ENCODE measurements around the gene IFT20.

IFT20 gene

GRCh38 chr17:28327709-28328108, 7.6 kb downstream of the IFT20 start:
- Histone ChIP-seq H3K4me3 (ENCODE audit: low read length, poor library complexity, severe bottlenecking) (no peak overlapping the region), H3K9me3 (ENCODE audit: insufficient read depth, low read depth, low read length) (no peaks in the 10 kb centered on the region), H3K79me2 (ENCODE audit: insufficient read depth, low read length) (peaks cover 40% of the 10 kb centered on the region), H3K27me3 (ENCODE audit: insufficient read depth, low read length, poor library complexity, severe bottlenecking) (no peaks in the 10 kb centered on the region), H3K36me3 (ENCODE audit: insufficient read depth, low read length) (peaks cover 42% of the 10 kb centered on the region; the same call in 1 of the 2 replicates), H2AFZ (ENCODE audit: low read length) (no peak overlapping the region), H3K9ac (ENCODE audit: low read depth, low read length, poor library complexity, severe bottlenecking) (no peak overlapping the region), H3K4me2 (ENCODE audit: low read depth, low read length, poor library complexity, severe bottlenecking) (no peak overlapping the region), H3F3A (ENCODE audit: low read depth) (no peaks in the 10 kb centered on the region; the same call in 1 of the 2 replicates), H3K4me1 (ENCODE audit: insufficient read depth, low read length, poor library complexity, severe bottlenecking) (peaks cover 16% of the 10 kb centered on the region), H4K20me1 (ENCODE audit: insufficient read depth, low read length, poor library complexity, severe bottlenecking) (peaks cover 28% of the 10 kb centered on the region), H3K9me2 (replicated peaks; ENCODE audit: low read depth, low read length) (no peaks in the 10 kb centered on the region)
- TF ChIP-seq, protein P1, sequence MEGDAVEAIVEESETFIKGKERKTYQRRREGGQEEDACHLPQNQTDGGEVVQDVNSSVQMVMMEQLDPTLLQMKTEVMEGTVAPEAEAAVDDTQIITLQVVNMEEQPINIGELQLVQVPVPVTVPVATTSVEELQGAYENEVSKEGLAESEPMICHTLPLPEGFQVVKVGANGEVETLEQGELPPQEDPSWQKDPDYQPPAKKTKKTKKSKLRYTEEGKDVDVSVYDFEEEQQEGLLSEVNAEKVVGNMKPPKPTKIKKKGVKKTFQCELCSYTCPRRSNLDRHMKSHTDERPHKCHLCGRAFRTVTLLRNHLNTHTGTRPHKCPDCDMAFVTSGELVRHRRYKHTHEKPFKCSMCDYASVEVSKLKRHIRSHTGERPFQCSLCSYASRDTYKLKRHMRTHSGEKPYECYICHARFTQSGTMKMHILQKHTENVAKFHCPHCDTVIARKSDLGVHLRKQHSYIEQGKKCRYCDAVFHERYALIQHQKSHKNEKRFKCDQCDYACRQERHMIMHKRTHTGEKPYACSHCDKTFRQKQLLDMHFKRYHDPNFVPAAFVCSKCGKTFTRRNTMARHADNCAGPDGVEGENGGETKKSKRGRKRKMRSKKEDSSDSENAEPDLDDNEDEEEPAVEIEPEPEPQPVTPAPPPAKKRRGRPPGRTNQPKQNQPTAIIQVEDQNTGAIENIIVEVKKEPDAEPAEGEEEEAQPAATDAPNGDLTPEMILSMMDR (conservative IDR thresholded peaks at IDR 0.05; ENCODE audit: low read length), result no peak
- TF ChIP-seq EZH2phosphoT487 (IDR thresholded peaks at IDR 0.05; ENCODE audit: borderline replicate concordance), result no peak

- no peak for TF ChIP-seq EZH2phosphoT487 (IDR thresholded peaks at IDR 0.05; ENCODE audit: borderline replicate concordance)
- TF ChIP-seq, protein P1 (conservative IDR thresholded peaks at IDR 0.05; ENCODE audit: low read length), result no peak
- no peaks in the 10 kb centered on the region; the same call in 1 of the 2 replicates for H3F3A ChIP-seq (ENCODE audit: low read depth)
- H3K4me3 ChIP-seq (ENCODE audit: low read length, poor library complexity, severe bottlenecking), result no peak overlapping the region
- peaks cover 42% of the 10 kb centered on the region; the same call in 1 of the 2 replicates for H3K36me3 ChIP-seq (ENCODE audit: insufficient read depth, low read length)
- H4K20me1 ChIP-seq (ENCODE audit: insufficient read depth, low read length, poor library complexity, severe bottlenecking), result peaks cover 34% of the 10 kb centered on the region
- no peaks in the 10 kb centered on the region for H3K9me2 ChIP-seq (replicated peaks; ENCODE audit: low read depth, low read length)
- no peaks in the 10 kb centered on the region for H3K9me3 ChIP-seq (ENCODE audit: insufficient read depth, low read depth, low read length)
- H3K27me3 ChIP-seq (ENCODE audit: insufficient read depth, low read length, poor library complexity, severe bottlenecking), result no peaks in the 10 kb centered on the region
- no peak overlapping the region for H3K9ac ChIP-seq (ENCODE audit: low read depth, low read length, poor library complexity, severe bottlenecking)
- no peak overlapping the region for H3K4me2 ChIP-seq (ENCODE audit: low read depth, low read length, poor library complexity, severe bottlenecking)
- H3K4me1 ChIP-seq (ENCODE audit: insufficient read depth, low read length, poor library complexity, severe bottlenecking), result peaks cover 22% of the 10 kb centered on the region
- no peak overlapping the region for H2AFZ ChIP-seq (ENCODE audit: low read length)
- peaks cover 45% of the 10 kb centered on the region for H3K79me2 ChIP-seq (ENCODE audit: insufficient read depth, low read length)
Measured at GRCh38 chr17:28327031-28327607, 8.2 kb downstream of the IFT20 start.

- Histone ChIP-seq H3K27me3 (ENCODE audit: insufficient read depth, low read length, poor library complexity, severe bottlenecking) (no peaks in the 10 kb centered on the region), H3K9me3 (ENCODE audit: insufficient read depth, low read depth, low read length) (no peaks in the 10 kb centered on the region), H3K4me2 (ENCODE audit: low read depth, low read length, poor library complexity, severe bottlenecking) (peak overlapping the region; percentile 97), H3K79me2 (ENCODE audit: insufficient read depth, low read length) (peaks cover 55% of the 10 kb centered on the region), H4K20me1 (ENCODE audit: insufficient read depth, low read length, poor library complexity, severe bottlenecking) (peaks cover 44% of the 10 kb centered on the region), H3F3A (ENCODE audit: low read depth) (peaks cover under 1% of the 10 kb centered on the region), H3K4me3 (ENCODE audit: low read length, poor library complexity, severe bottlenecking) (no peak overlapping the region), H3K9me2 (replicated peaks; ENCODE audit: low read depth, low read length) (no peaks in the 10 kb centered on the region), H3K36me3 (ENCODE audit: insufficient read depth, low read length) (peaks cover 42% of the 10 kb centered on the region; the same call in 1 of the 2 replicates), H3K9ac (ENCODE audit: low read depth, low read length, poor library complexity, severe bottlenecking) (no peak overlapping the region), H3K4me1 (ENCODE audit: insufficient read depth, low read length, poor library complexity, severe bottlenecking) (peaks cover 32% of the 10 kb centered on the region), H2AFZ (ENCODE audit: low read length) (no peak overlapping the region)
- TF ChIP-seq, protein P1 (conservative IDR thresholded peaks at IDR 0.05; ENCODE audit: low read length), result no peak
Measured at GRCh38 chr17:28326114-28326513, 9.2 kb downstream of the IFT20 start.
